ENCODE results near the gene GATAD2B.

The GATAD2B gene

GRCh38 chr1:153922972-153923925, at the start of gene GATAD2B:
GATAD2B (minus strand) TSS chr1:153922972; CDS start chr1:153828347, 94,625 bp downstream.
- Mint-ChIP-seq H3K36me3 (peaks cover 31% of the 10 kb centered on the region), H3K4me3 (peak within 1 kb of the TSS; percentile 72), H3K9me3 (no peaks in the 10 kb centered on the region), H3K27ac (peak within 1 kb of the TSS; percentile 95), H3K4me1 (peaks cover 33% of the 10 kb centered on the region)
- ATAC-seq (peak; percentile 94), DNase-seq (ENCODE audit: low spot score in 2 of 2) (peak; percentile 93 to 100)

GRCh38 chr1:153970346-153970745, 47.6 kb upstream of the GATAD2B start:
- Mint-ChIP-seq H3K36me3 (peaks cover 48% of the 10 kb centered on the region), H3K4me3 (no peak overlapping the region), H3K9me3 (no peaks in the 10 kb centered on the region), H3K4me1 (peaks cover 64% of the 10 kb centered on the region), H3K27ac (no peak overlapping the region)
- no peak for DNase-seq (ENCODE audit: low spot score in 2 of 2)
- no peak for ATAC-seq

GRCh38 chr1:153968972-153969371, 46.2 kb upstream of the GATAD2B start:
- DNase-seq (ENCODE audit: low spot score in 2 of 2) (no peak), ATAC-seq (no peak)
- Mint-ChIP-seq H3K27ac (peak overlapping the region; percentile 97), H3K9me3 (no peaks in the 10 kb centered on the region), H3K4me3 (peak overlapping the region; percentile 95), H3K36me3 (peaks cover 39% of the 10 kb centered on the region), H3K4me1 (peaks cover 65% of the 10 kb centered on the region)

- ATAC-seq: no peak
Measured at GRCh38 chr1:153968408-153968807, 45.6 kb upstream of the GATAD2B start.

GRCh38 chr1:153968000-153968363, 45.2 kb upstream of the GATAD2B start:
- Mint-ChIP-seq H3K36me3 (peaks cover 33% of the 10 kb centered on the region), H3K27ac (peak overlapping the region; percentile 97), H3K4me3 (peak overlapping the region; percentile 95), H3K4me1 (peaks cover 63% of the 10 kb centered on the region), H3K9me3 (no peaks in the 10 kb centered on the region)
- DNase-seq (ENCODE audit: low spot score in 2 of 2) (no peak), ATAC-seq (no peak)

More at GRCh38 chr1:153968408-153968807, 45.6 kb upstream of the GATAD2B start:
- H3K27ac Mint-ChIP-seq: peak overlapping the region; percentile 97
- H3K36me3 Mint-ChIP-seq: peaks cover 37% of the 10 kb centered on the region
- DNase-seq (ENCODE audit: low spot score in 2 of 2): no peak
- H3K4me1 Mint-ChIP-seq: peaks cover 65% of the 10 kb centered on the region
- H3K9me3 Mint-ChIP-seq: no peaks in the 10 kb centered on the region
- H3K4me3 Mint-ChIP-seq: peak overlapping the region; percentile 95

- Mint-ChIP-seq H3K4me1 (peaks cover 62% of the 10 kb centered on the region), H3K36me3 (peaks cover 26% of the 10 kb centered on the region), H3K9me3 (no peaks in the 10 kb centered on the region), H3K27ac (peak within 1 kb of the TSS; percentile 97), H3K4me3 (peak within 1 kb of the TSS; percentile 95)
- ATAC-seq: peak; percentile 89
- DNase-seq (ENCODE audit: low spot score in 2 of 2): peak; percentile 59 to 87
Measured at GRCh38 chr1:153967107-153967999, 44.6 kb upstream of the GATAD2B start, which contains the start of gene CREB3L4. CREB3L4 (plus strand) TSS chr1:153967902; CDS start chr1:153968526, 624 bp downstream.

GRCh38 chr1:153963850-153964331, 41.1 kb upstream of the GATAD2B start:
- no peak for ATAC-seq
- peaks cover 66% of the 10 kb centered on the region for H3K4me1 Mint-ChIP-seq
- DNase-seq (ENCODE audit: low spot score in 2 of 2): no peak
- peak overlapping the region; percentile 81 for H3K4me3 Mint-ChIP-seq
- H3K27ac Mint-ChIP-seq: peak overlapping the region; percentile 91
- peaks cover 41% of the 10 kb centered on the region for H3K36me3 Mint-ChIP-seq
- H3K9me3 Mint-ChIP-seq: no peaks in the 10 kb centered on the region

GRCh38 chr1:153963030-153963849, 40.5 kb upstream of the GATAD2B start, which contains the start of gene SLC39A1:
SLC39A1 (minus strand) TSS chr1:153963537; CDS start chr1:153962715, 822 bp downstream.
- no peaks in the 10 kb centered on the region for H3K9me3 Mint-ChIP-seq
- DNase-seq (ENCODE audit: low spot score in 2 of 2) (peak; percentile 92 to 98), ATAC-seq (peak; percentile 64)
- peaks cover 66% of the 10 kb centered on the region for H3K4me1 Mint-ChIP-seq
- H3K27ac Mint-ChIP-seq: peak within 1 kb of the TSS; percentile 91
- H3K36me3 Mint-ChIP-seq: peaks cover 48% of the 10 kb centered on the region
- peak within 1 kb of the TSS; percentile 81 for H3K4me3 Mint-ChIP-seq

GRCh38 chr1:153962088-153963029, 39.6 kb upstream of the GATAD2B start:
- Mint-ChIP-seq H3K36me3 (peaks cover 49% of the 10 kb centered on the region), H3K4me1 (peaks cover 59% of the 10 kb centered on the region), H3K9me3 (no peaks in the 10 kb centered on the region), H3K27ac (peak overlapping the region; percentile 91), H3K4me3 (peak overlapping the region; percentile 81)
- DNase-seq (ENCODE audit: low spot score in 2 of 2): no peak
- no peak for ATAC-seq

GRCh38 chr1:153961421-153961820, 38.6 kb upstream of the GATAD2B start:
- H3K4me1 Mint-ChIP-seq: peaks cover 62% of the 10 kb centered on the region
- H3K9me3 Mint-ChIP-seq: no peaks in the 10 kb centered on the region
- peak overlapping the region; percentile 33 for H3K27ac Mint-ChIP-seq
- no peak for DNase-seq (ENCODE audit: low spot score in 2 of 2)
- peak overlapping the region; percentile 81 for H3K4me3 Mint-ChIP-seq
- peaks cover 50% of the 10 kb centered on the region for H3K36me3 Mint-ChIP-seq
- ATAC-seq: no peak

- peaks cover 63% of the 10 kb centered on the region for H3K4me1 Mint-ChIP-seq
- no peak for DNase-seq (ENCODE audit: low spot score in 2 of 2)
- H3K9me3 Mint-ChIP-seq: no peaks in the 10 kb centered on the region
- H3K36me3 Mint-ChIP-seq: peaks cover 52% of the 10 kb centered on the region
- H3K4me3 Mint-ChIP-seq: no peak overlapping the region
- no peak for ATAC-seq
- H3K27ac Mint-ChIP-seq: no peak overlapping the region
Measured at GRCh38 chr1:153960206-153960605, 37.4 kb upstream of the GATAD2B start.

- H3K9me3 Mint-ChIP-seq: no peaks in the 10 kb centered on the region
- H3K36me3 Mint-ChIP-seq: peaks cover 59% of the 10 kb centered on the region
- H3K27ac Mint-ChIP-seq: peak overlapping the region; percentile 85
- peaks cover 65% of the 10 kb centered on the region for H3K4me1 Mint-ChIP-seq
- peak overlapping the region; percentile 83 for H3K4me3 Mint-ChIP-seq
- DNase-seq (ENCODE audit: low spot score in 2 of 2): no peak
- no peak for ATAC-seq
Measured at GRCh38 chr1:153959454-153959853, 36.7 kb upstream of the GATAD2B start.

GRCh38 chr1:153958961-153959260, 36.1 kb upstream of the GATAD2B start:
- no peak for ATAC-seq
- H3K9me3 Mint-ChIP-seq: no peaks in the 10 kb centered on the region
- peaks cover 59% of the 10 kb centered on the region for H3K36me3 Mint-ChIP-seq
- peak overlapping the region; percentile 83 for H3K4me3 Mint-ChIP-seq
- peaks cover 66% of the 10 kb centered on the region for H3K4me1 Mint-ChIP-seq
- no peak for DNase-seq (ENCODE audit: low spot score in 2 of 2)
- peak overlapping the region; percentile 85 for H3K27ac Mint-ChIP-seq
